GM19351 (cell line): ENCODE results near the gene TENM3.

Experiments used
- ATAC-seq: cut with Tn5 transposase; IDR thresholded peaks from one replicate; pipeline ENCODE4 v1.9.1; 2021; ENCODE audit warnings: mild to moderate bottlenecking, moderate library complexity; ENCODE audit not compliant: unreplicated experiment

TENM3 gene

GRCh38 chr4:182448281-182449151, 205.3 kb downstream of the TENM3 start:
- peak; percentile 89 for ATAC-seq

DNA sequence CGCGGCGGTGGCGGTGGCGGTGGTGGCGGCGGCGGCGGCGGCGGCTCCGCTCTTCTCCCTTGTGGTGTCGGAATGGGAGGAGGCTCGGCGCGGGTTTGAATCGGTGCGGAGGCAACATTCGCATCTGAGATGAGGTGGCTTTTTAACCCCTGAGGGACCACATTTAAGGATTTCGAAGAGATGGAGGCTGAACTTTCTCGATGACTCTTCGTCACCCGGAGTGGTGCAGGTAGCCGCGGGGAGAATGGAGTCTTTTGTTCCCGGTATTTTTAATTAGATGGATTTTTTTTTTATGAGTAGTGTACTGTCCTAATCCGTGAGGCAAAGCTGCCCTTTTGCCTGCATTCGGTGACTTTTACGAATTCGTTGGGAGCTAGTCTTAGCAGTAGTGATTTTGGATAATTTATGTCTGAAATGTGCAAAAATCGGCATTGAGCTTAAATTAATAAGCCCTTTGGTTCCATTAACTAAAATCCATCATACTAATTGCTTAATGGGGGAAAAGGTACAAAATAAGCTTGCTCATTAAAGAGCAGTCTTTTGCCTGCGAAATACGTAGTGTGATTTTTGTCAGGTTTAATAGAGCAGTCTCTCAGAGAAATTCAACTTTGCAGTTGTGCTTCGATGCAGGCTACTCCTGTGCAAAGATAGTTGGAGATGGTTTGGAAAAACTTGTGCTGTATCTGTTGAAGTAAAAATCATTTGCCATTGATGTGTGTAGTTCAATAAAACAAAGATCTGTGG, 206.2 kb downstream of the TENM3 start:
- no peak for ATAC-seq

GRCh38 chr4:182449930-182450439, 206.8 kb downstream of the TENM3 start:
- ATAC-seq, result no peak

GRCh38 chr4:182451441-182451840, 208.2 kb downstream of the TENM3 start:
- no peak for ATAC-seq

DNA sequence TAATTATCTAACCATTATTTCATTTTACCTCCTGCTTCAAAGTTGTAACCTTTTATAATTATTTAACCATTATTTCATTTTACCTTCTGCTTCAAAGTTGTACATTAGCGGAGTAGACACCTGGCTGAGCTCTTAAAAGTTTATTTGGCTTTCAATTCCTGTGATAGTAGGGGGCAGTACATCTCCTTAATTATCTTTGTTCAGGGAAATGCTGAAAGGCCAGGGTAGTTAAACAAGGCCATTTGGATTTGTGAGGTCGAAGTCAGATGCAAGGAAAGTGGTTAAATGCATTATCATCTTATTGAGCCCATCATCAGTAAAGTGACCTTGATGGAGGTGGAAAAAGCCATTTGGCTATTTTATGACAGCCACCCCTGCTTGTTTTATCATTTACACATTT, 210.6 kb downstream of the TENM3 start:
- ATAC-seq, result no peak

DNA sequence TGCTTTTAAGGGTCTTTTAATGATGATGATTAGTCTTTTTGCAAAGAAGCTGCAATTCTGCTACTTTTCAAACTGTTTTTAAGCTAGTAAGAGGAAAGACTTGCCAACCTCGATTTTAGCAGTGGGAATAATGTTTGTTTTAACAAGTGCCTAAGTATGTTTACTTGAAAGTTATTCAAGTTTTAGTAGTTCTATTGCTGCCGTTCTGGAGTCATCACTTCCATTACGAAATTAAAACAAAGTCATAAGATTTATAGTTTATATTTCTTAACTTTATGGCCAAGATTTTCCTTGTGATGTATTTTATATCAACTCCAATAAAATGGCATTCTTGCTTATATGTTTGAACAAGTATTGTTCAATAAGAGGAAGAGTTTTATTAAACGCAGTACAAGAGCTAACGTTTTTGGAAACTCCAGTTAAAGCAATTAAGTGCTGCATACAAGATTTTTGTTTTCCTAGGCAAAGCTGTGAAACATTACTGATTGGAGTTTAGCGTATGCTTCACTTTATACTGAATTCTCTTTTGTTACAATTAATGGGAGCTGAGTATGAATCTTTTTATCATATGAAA, 211.3 kb downstream of the TENM3 start:
- ATAC-seq, result no peak

- no peak for ATAC-seq
Observed at GRCh38 chr4:182465114-182465513, 221.9 kb downstream of the TENM3 start.

GRCh38 chr4:182465979-182466378, 222.8 kb downstream of the TENM3 start:
- ATAC-seq, result no peak

DNA sequence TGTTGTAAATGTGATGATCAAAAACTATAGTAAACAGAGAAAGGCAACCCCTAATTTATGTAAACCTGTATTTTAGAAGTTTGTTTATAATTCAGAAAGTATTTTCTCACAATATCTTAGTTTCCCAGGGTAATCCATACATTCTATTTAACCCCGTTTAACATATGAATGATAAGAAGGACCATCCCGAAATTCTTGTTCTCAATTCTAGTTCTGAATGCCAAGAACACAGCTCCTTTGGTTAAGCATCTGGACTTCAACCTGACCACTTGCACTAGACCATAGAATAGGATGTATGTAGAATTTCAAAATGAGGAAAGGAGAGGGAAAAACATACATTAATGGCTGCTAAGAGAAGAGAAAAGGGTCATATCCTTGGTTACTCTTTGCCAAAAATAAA, 227.0 kb downstream of the TENM3 start:
- no peak for ATAC-seq

- no peak for ATAC-seq
Observed at GRCh38 chr4:182475539-182475938, 232.3 kb downstream of the TENM3 start.

DNA sequence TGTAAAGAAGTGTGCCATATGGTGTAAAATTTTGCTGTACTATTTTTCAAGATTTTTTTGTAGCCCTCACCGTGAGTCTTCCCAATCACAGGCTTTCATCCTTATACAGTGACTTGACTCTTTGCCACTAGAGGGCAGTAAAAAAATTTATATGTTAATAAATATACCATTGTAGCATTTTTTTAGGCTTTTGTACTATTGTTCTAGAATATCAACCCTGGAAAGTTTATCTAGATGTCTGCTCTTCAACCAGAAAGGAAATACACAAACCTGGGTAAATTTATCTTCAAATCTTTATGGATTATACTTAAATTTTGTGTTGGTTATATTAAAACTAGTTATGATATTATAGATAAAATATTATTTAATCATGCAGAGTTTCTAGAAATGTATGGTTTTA, 235.3 kb downstream of the TENM3 start:
- ATAC-seq, result peak; percentile 89

GRCh38 chr4:182483685-182484084, 240.5 kb downstream of the TENM3 start:
- ATAC-seq, result no peak

DNA sequence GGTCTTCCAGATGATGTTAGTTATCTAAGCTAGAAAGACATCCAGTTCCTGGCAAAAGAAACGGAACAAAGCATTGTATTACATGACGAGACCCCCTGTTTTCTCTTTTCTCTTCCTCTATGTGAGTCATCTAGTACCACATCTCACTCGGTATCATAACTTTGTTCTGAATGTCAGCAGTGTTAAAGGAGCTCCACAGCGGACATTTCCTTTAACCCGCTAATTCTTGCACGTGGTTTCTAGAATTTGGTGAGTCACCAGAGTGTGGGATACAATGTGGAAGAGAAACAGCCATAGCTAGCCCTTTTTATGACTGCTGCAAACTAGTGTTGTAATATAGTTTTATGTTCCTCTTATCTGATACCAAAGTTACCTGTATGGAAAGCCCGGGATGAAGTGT, 243.7 kb downstream of the TENM3 start:
- no peak for ATAC-seq

DNA sequence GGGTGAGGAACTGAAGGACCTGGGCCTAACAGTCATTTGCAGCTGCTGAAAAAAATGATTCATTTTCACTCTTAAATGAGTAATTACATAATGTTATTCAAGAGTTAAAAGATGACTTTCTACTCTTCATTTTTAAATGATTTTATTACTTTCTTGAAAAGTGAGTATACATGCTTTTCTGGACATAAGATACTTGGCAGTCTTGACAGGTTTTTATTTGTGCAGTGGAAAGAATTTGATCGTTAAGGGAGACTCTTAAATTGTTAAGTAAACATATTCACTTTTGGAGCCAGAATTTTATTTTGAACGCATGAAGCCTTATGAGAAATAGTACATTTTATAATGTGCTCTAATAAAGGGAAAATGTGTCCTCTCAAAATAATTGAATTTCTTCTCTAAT, 245.7 kb downstream of the TENM3 start:
- ATAC-seq, result no peak

DNA sequence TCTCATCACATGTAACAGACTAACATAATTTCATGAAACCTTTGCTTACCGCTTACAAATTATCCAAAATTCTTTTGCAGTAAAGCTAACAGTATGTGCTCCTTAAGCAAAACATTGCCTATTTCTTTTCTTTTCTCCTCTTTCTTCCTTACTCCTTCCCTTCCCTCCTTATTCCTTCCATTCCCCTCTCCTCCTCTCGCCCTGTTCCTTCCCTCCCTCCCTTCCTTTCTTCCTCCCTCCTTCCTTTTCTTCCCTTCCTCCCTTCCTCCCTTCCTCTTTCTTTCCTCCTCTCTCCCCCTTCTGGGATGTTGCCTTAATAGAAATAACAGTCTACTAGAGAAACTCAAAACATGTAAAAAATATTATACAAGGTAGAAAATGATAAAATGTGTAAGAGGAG, 246.4 kb downstream of the TENM3 start:
- no peak for ATAC-seq

DNA sequence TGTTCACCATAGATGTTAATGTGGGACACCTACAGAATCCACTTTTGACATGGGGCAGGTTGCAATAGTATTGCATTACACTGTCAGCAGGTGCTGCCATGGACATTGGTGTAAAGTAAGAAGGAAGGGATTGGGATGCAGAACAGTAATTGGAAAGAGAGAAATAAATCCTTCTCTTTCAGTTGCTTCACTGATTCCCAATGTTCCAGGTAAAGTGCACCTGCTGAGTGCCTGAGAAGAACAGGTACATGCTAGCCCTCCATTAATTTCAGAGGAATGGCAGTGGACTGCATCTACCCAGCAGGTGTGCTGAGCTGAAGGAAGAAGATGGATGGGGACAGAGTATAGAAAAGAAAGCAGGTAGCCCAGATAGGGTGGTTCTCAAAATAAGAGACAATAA, 248.5 kb downstream of the TENM3 start:
- no peak for ATAC-seq

DNA sequence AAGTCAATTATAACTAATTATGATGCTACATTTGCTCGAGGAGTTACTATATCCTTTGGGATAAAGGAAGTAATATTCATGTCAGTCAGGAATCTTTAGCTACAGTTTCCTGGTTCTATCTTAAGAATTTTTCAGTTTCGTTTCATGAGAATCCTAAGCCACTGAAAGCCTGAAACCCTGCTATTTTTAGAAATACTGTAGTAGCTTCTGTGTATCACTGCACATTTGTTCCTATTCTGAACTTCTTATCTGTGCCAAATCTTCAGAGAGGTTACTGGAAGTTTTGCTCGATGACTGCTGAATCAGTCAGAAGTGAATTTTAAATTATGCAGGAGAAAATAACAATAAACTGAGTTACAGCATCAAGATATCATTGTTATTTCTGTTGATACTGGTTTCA, 249.2 kb downstream of the TENM3 start:
- peak; percentile 56 for ATAC-seq

DNA sequence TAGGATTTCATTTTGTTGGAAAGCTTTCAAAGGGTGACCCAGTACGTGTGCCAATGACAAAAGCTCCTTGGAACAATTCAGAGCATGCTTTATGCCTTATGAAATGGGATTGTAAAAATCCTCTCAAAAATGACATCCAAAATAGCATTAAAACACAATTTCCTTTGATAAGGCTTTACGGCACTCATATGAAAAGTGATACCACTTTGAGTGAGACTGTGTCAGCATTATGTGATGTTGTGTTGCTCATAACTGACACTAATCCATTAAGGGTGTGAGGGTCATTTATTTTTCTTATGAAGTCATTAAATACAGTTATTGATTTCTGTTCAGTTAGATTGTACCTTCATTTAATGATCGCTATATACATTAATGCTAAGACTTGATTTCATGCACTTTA, 250.2 kb downstream of the TENM3 start:
- ATAC-seq, result no peak

DNA sequence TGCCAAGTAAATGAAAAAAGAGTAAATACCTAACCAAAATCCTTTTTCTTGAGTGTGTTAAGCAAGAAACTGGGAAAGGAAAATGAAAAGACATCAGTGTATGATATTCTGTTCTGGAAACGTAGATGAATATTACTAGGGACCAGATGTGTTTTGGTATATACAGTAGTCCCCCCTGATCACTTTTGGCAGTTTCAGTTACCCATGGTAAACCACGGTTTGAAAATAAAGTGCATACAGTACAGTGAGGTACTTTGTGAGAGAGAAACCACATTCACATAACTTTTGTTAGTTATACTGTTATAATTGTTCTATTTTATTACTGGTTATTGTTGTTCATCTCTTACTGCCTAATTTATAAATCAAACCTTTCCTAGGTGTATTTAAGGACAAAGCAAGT, 250.9 kb downstream of the TENM3 start:
- peak; percentile 60 for ATAC-seq

- no peak for ATAC-seq
Observed at GRCh38 chr4:182495031-182495430, 251.8 kb downstream of the TENM3 start.

DNA sequence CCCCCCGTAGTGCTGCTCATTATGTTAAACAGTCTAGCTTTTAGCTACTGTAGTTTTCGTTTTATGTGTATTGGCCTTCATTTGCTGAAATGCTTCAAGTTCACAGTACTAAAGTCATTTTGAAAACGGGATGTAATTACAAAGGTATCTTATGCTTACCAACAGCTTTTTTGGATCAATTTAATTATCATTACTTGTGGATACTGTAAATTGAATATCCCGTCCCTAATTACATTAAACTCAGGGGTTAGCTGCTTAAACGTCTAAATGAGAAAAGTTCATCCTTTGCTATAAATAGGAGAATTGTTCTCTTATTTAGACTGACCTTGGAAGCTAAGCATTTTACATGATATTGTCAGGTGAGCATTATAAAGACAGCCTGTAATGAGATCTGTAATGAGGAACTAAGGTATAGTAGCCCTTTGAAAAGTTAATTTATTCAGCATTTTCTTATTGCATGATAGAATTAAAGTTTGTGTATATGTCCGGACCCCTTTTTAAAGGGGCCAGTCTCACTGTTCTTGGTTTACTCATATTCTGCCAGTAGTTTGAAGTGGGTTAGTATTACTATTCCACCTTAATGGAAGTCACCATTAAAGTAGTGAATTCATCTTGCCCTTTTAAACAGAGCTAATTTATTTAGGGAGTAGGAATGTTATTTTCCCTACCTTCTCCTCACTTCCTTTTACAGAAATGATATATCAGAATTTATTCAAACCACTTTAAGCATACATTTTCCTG, 252.6 kb downstream of the TENM3 start:
- ATAC-seq, result no peak
